Measurements from ENCODE around the gene C16orf90. TPM values are rescaled to one million over a fixed set of nuclear protein-coding genes. Genes with fewer than 3 reads are reported as not detected.

C16orf90 gene
- total RNA-seq, 2 donors from 2014 or later = not detected

GRCh38 chr16:3496386-3496785 lies 1.1 kb upstream of the C16orf90 start:
- no peaks in the 10 kb centered on the region for H3K36me3 ChIP-seq (replicated peaks in 1 of 2; ENCODE audit: insufficient read depth in 1 of 2, low read depth in 2 of 2)
- ATAC-seq = no peak
- intact Hi-C loops (cut with DNase I) = no loop called here
- no peaks in the 10 kb centered on the region for H3K27me3 ChIP-seq
- H3K4me1 ChIP-seq = peaks cover 4% of the 10 kb centered on the region
- no peak overlapping the region for H3K4me3 ChIP-seq
- H3K27ac ChIP-seq = no peak overlapping the region
- DNase-seq = no peak
- H3K9me3 ChIP-seq = no peaks in the 10 kb centered on the region
- 93 to 96% methylated on average over 24 to 29 of the region's 30 CpGs for whole genome bisulfite sequencing, 2 donors
- TF ChIP-seq POLR2A (IDR thresholded peaks at IDR 0.05) = no peak

GRCh38 chr16:3494386-3494973 lies 809 bp downstream of the C16orf90 start:
- no peaks in the 10 kb centered on the region for H3K9me3 ChIP-seq
- H3K27me3 ChIP-seq = no peaks in the 10 kb centered on the region
- no peaks in the 10 kb centered on the region for H3K36me3 ChIP-seq (replicated peaks in 1 of 2; ENCODE audit: insufficient read depth in 1 of 2, low read depth in 2 of 2)
- DNase-seq = no peak
- peaks cover 7% of the 10 kb centered on the region for H3K4me1 ChIP-seq
- TF ChIP-seq CTCF (IDR thresholded peaks at IDR 0.05) = no peak
- no peak for TF ChIP-seq POLR2A (IDR thresholded peaks at IDR 0.05)
- H3K4me3 ChIP-seq = no peak overlapping the region
- 94 to 100% methylated on average over 1 to 14 of the region's 16 CpGs for WGBS, 2 donors
- intact Hi-C loops (cut with DNase I) = no loop called here
- no peak for ATAC-seq
- no peak overlapping the region for H3K27ac ChIP-seq

GRCh38 chr16:3492356-3492755 lies 2.9 kb downstream of the C16orf90 start:
- Histone ChIP-seq H3K27ac (no peak overlapping the region), H3K4me1 (peaks cover 7% of the 10 kb centered on the region), H3K9me3 (no peaks in the 10 kb centered on the region), H3K27me3 (no peaks in the 10 kb centered on the region), H3K4me3 (no peak overlapping the region), H3K36me3 (replicated peaks in 1 of 2; ENCODE audit: insufficient read depth in 1 of 2, low read depth in 2 of 2) (no peaks in the 10 kb centered on the region)
- DNase-seq (no peak), ATAC-seq (no peak)
- TF ChIP-seq POLR2A (IDR thresholded peaks at IDR 0.05) (no peak), CTCF (IDR thresholded peaks at IDR 0.05) (no peak)
- intact Hi-C loops (cut with DNase I) = no loop called here
- 74 to 100% methylated on average over 4 to 6 of the region's 10 CpGs for WGBS, 2 donors

GRCh38 chr16:3490911-3491629 lies 4.2 kb downstream of the C16orf90 start:
- H3K9me3 ChIP-seq = no peaks in the 10 kb centered on the region
- H3K4me3 ChIP-seq = no peak overlapping the region
- peaks cover 7% of the 10 kb centered on the region for H3K4me1 ChIP-seq
- intact Hi-C loops (cut with DNase I) = no loop called here
- DNase-seq (peak in 3 of 4 donors; percentile 27 to 50 (median 35)), ATAC-seq (no peak)
- no peaks in the 10 kb centered on the region for H3K27me3 ChIP-seq
- H3K36me3 ChIP-seq (replicated peaks in 1 of 2; ENCODE audit: insufficient read depth in 1 of 2, low read depth in 2 of 2) = peaks cover 4 to 5% of the 10 kb centered on the region in 2 donors
- H3K27ac ChIP-seq = no peak overlapping the region
- TF ChIP-seq POLR2A (IDR thresholded peaks at IDR 0.05) = no peak
- peak in 1 of 7 experiments; percentile 15 for TF ChIP-seq CTCF (IDR thresholded peaks at IDR 0.05)
- WGBS, 2 donors = 46 to 50% methylated on average over 11 to 17 of the region's 17 CpGs

- TF ChIP-seq CTCF (IDR thresholded peaks at IDR 0.05) (no peak), POLR2A (IDR thresholded peaks at IDR 0.05) (no peak)
- Histone ChIP-seq H3K36me3 (replicated peaks in 1 of 2; ENCODE audit: insufficient read depth in 1 of 2, low read depth in 2 of 2) (peaks cover 22 to 25% of the 10 kb centered on the region in 2 donors), H3K4me3 (no peak overlapping the region), H3K9me3 (no peaks in the 10 kb centered on the region), H3K27ac (no peak overlapping the region), H3K27me3 (no peaks in the 10 kb centered on the region), H3K4me1 (peaks cover 7% of the 10 kb centered on the region)
- WGBS, 2 donors = 66 to 86% methylated on average over 9 of the region's 13 CpGs
- DNase-seq (no peak), ATAC-seq (no peak)
- intact Hi-C loops (cut with DNase I) = no loop called here
These were observed 6.5 kb downstream of the C16orf90 start for GRCh38 chr16:3488801-3489200.
